NCI-H128 (cell line): ENCODE data around the gene FAM174A.

Experiments
- DNase-seq: peaks from one replicate; lab custom pipeline; 2025; ENCODE audit not compliant: unreplicated experiment; lab: John Stamatoyannopoulos, UW

The FAM174A gene

GRCh38 chr5:100535060-100536005 lies at the start of gene FAM174A:
FAM174A (plus strand) TSS chr5:100535374; CDS start chr5:100535531, 157 bp downstream.
- peak; percentile 88 for DNase-seq

- no peak for DNase-seq
These were observed 41.2 kb upstream of the FAM174A start for GRCh38 chr5:100493996-100494395.

- no peak for DNase-seq
These were observed 38.9 kb upstream of the FAM174A start for GRCh38 chr5:100496296-100496695.

GRCh38 chr5:100502684-100503083 lies 32.5 kb upstream of the FAM174A start:
- DNase-seq: no peak

GRCh38 chr5:100505984-100506670 lies 29.0 kb upstream of the FAM174A start:
- no peak for DNase-seq

- DNase-seq: no peak
These were observed 18.9 kb upstream of the FAM174A start for GRCh38 chr5:100516285-100516684.

- peak; percentile 88 for DNase-seq
These were observed 17.7 kb upstream of the FAM174A start for GRCh38 chr5:100517301-100517974.

GRCh38 chr5:100518377-100518776 lies 16.8 kb upstream of the FAM174A start:
- DNase-seq: no peak

- no peak for DNase-seq
These were observed 16.1 kb upstream of the FAM174A start for GRCh38 chr5:100519075-100519474.

GRCh38 chr5:100520348-100520747 lies 14.8 kb upstream of the FAM174A start:
- no peak for DNase-seq

GRCh38 chr5:100537946-100538345 lies 2.8 kb downstream of the FAM174A start:
- no peak for DNase-seq

GRCh38 chr5:100539519-100539918 lies 4.3 kb downstream of the FAM174A start:
- DNase-seq: no peak

- no peak for DNase-seq
These were observed 6.9 kb downstream of the FAM174A start for GRCh38 chr5:100542086-100542485.

GRCh38 chr5:100546001-100546400 lies 10.8 kb downstream of the FAM174A start:
- no peak for DNase-seq

GRCh38 chr5:100550531-100551051 lies 15.4 kb downstream of the FAM174A start:
- no peak for DNase-seq

- DNase-seq: no peak
These were observed 16.0 kb downstream of the FAM174A start for GRCh38 chr5:100551183-100551582.

GRCh38 chr5:100553209-100553608 lies 18.0 kb downstream of the FAM174A start:
- no peak for DNase-seq

- no peak for DNase-seq
These were observed 25.7 kb downstream of the FAM174A start for GRCh38 chr5:100560860-100561259.

GRCh38 chr5:100562821-100563220 lies 27.6 kb downstream of the FAM174A start:
- DNase-seq: no peak

GRCh38 chr5:100566382-100567141 lies 31.4 kb downstream of the FAM174A start:
- DNase-seq: no peak

GRCh38 chr5:100574716-100575115 lies 39.5 kb downstream of the FAM174A start:
- no peak for DNase-seq
